ENCODE results near the gene UTP3. TPM values are rescaled to one million over a fixed set of nuclear protein-coding genes. Genes with fewer than 3 reads are reported as not detected.
A peak's percentile ranks its signal among the peaks of the same experiment; 100 is the strongest.
"Not testable (repeated sequence)": the region's sequence is repeated elsewhere in the genome, so short reads cannot be mapped to it uniquely, and the experiment has no call there.

UTP3 gene
- total RNA-seq, 1 experiment from 2014 or later = 15.0 TPM

GRCh38 chr4:70682142-70682541, 6.2 kb upstream of the UTP3 start:
- DNase-seq (ENCODE audit: low read depth) = not testable (repeated sequence)

GRCh38 chr4:70687392-70687791, 940 bp upstream of the UTP3 start:
- no peak for DNase-seq (ENCODE audit: low read depth)

- no peak for DNase-seq (ENCODE audit: low read depth)
Observed at GRCh38 chr4:70688795-70689231, 481 bp downstream of the UTP3 start.

- DNase-seq (ENCODE audit: low read depth) = no peak
Observed at GRCh38 chr4:70691661-70692060, 3.3 kb downstream of the UTP3 start.

GRCh38 chr4:70694633-70695032, 6.3 kb downstream of the UTP3 start:
- DNase-seq (ENCODE audit: low read depth) = not testable (repeated sequence)

- not testable (repeated sequence) for DNase-seq (ENCODE audit: low read depth)
Observed at GRCh38 chr4:70698435-70698834, 10.1 kb downstream of the UTP3 start.

- no peak for DNase-seq (ENCODE audit: low read depth)
Observed at GRCh38 chr4:70700712-70701111, 12.4 kb downstream of the UTP3 start.

- no peak for DNase-seq (ENCODE audit: low read depth)
Observed at GRCh38 chr4:70701271-70701670, 12.9 kb downstream of the UTP3 start.

GRCh38 chr4:70702592-70702991, 14.3 kb downstream of the UTP3 start:
- DNase-seq (ENCODE audit: low read depth) = not testable (repeated sequence)

GRCh38 chr4:70703619-70704214, 15.4 kb downstream of the UTP3 start:
- DNase-seq (ENCODE audit: low read depth) = peak; percentile 9

GRCh38 chr4:70704215-70704930, 16.0 kb downstream of the UTP3 start:
- DNase-seq (ENCODE audit: low read depth) = peak; percentile 67

- no peak for DNase-seq (ENCODE audit: low read depth)
Observed at GRCh38 chr4:70704931-70705182, 16.5 kb downstream of the UTP3 start.

- peak; percentile 64 for DNase-seq (ENCODE audit: low read depth)
Observed at GRCh38 chr4:70705183-70706043, 17.1 kb downstream of the UTP3 start.

- peak; percentile 10 for DNase-seq (ENCODE audit: low read depth)
Observed at GRCh38 chr4:70706044-70706461, 17.7 kb downstream of the UTP3 start.

- DNase-seq (ENCODE audit: low read depth) = no peak
Observed at GRCh38 chr4:70706516-70706915, 18.2 kb downstream of the UTP3 start.

- no peak for DNase-seq (ENCODE audit: low read depth)
Observed at GRCh38 chr4:70709611-70710205, 21.4 kb downstream of the UTP3 start.

GRCh38 chr4:70711599-70711998, 23.3 kb downstream of the UTP3 start:
- no peak for DNase-seq (ENCODE audit: low read depth)

- no peak for DNase-seq (ENCODE audit: low read depth)
Observed at GRCh38 chr4:70712150-70712549, 23.8 kb downstream of the UTP3 start.

- DNase-seq (ENCODE audit: low read depth) = no peak
Observed at GRCh38 chr4:70712604-70713452, 24.5 kb downstream of the UTP3 start.

- DNase-seq (ENCODE audit: low read depth) = no peak
Observed at GRCh38 chr4:70713453-70714078, 25.2 kb downstream of the UTP3 start.

Data from RPMI7951 (cell line).